ENCODE data around the gene VEPH1. TPM values are rescaled to one million over a fixed set of nuclear protein-coding genes. Genes with fewer than 3 reads are reported as not detected.
"Not testable (repeated sequence)": the region's sequence is repeated elsewhere in the genome, so short reads cannot be mapped to it uniquely, and the experiment has no call there.

VEPH1 gene
- total and polyA plus RNA-seq, 5 donors from 2014 or later = 2.6 TPM; not detected in 4

GRCh38 chr3:157333551-157333991 lies 169.6 kb downstream of the VEPH1 start:
- Mint-ChIP-seq H3K4me3 (no peak overlapping the region), H3K27ac (no peak overlapping the region), H3K4me1 (peaks cover 0 to 6% (median 1%) of the 10 kb centered on the region in 4 donors), H3K36me3 (peaks cover 3% of the 10 kb centered on the region), H3K27me3 (no peaks in the 10 kb centered on the region), H3K9me3 (peaks cover 0 to 5% (median 0%) of the 10 kb centered on the region in 7 donors)
- Histone ChIP-seq H3K4me1 (ENCODE audit: control insufficient read depth, insufficient read depth, low read length, poor library complexity, severe bottlenecking) (no peaks in the 10 kb centered on the region), H3K9me3 (ENCODE audit: control insufficient read depth in 2 of 2, low read length in 2 of 2) (no peaks in the 10 kb centered on the region), H3K27me3 (ENCODE audit: control insufficient read depth, insufficient read depth, low read length) (no peaks in the 10 kb centered on the region), H3K36me3 (ENCODE audit: control insufficient read depth, insufficient read depth, low read length) (no peaks in the 10 kb centered on the region), H3K4me3 (ENCODE audit: low read depth, low read length) (no peak overlapping the region), H3K27ac (ENCODE audit: insufficient read depth, low read length, poor library complexity, severe bottlenecking) (no peak overlapping the region)
- ATAC-seq (ENCODE audit: low read depth in 2 of 2) (no peak), DNase-seq (no peak)

GRCh38 chr3:157330206-157330605 lies 173.0 kb downstream of the VEPH1 start:
- H3K36me3 Mint-ChIP-seq = no peaks in the 10 kb centered on the region
- no peaks in the 10 kb centered on the region for H3K9me3 ChIP-seq (ENCODE audit: control insufficient read depth in 2 of 2, low read length in 2 of 2)

GRCh38 chr3:157329551-157329950 lies 173.7 kb downstream of the VEPH1 start:
- no peak overlapping the region for H3K4me3 ChIP-seq (ENCODE audit: low read depth, low read length)
- Mint-ChIP-seq H3K9me3 (peaks cover 0 to 3% (median 0%) of the 10 kb centered on the region in 7 donors), H3K27ac (no peak overlapping the region), H3K27me3 (no peaks in the 10 kb centered on the region), H3K4me1 (peaks cover 0 to 6% (median 1%) of the 10 kb centered on the region in 4 donors), H3K4me3 (peak overlapping the region in 1 of 4 donors; percentile 75), H3K36me3 (no peaks in the 10 kb centered on the region)
- no peaks in the 10 kb centered on the region for H3K36me3 ChIP-seq (ENCODE audit: control insufficient read depth, insufficient read depth, low read length)
- no peak for ATAC-seq (ENCODE audit: low read depth in 2 of 2)
- no peaks in the 10 kb centered on the region for H3K27me3 ChIP-seq (ENCODE audit: control insufficient read depth, insufficient read depth, low read length)
- no peaks in the 10 kb centered on the region for H3K4me1 ChIP-seq (ENCODE audit: control insufficient read depth, insufficient read depth, low read length, poor library complexity, severe bottlenecking)
- no peak for DNase-seq
- no peak overlapping the region for H3K27ac ChIP-seq (ENCODE audit: insufficient read depth, low read length, poor library complexity, severe bottlenecking)
- no peaks in the 10 kb centered on the region for H3K9me3 ChIP-seq (ENCODE audit: control insufficient read depth in 2 of 2, low read length in 2 of 2)

More at GRCh38 chr3:157330206-157330605, 173.0 kb downstream of the VEPH1 start:
- H3K4me1 Mint-ChIP-seq = peaks cover 0 to 6% (median 1%) of the 10 kb centered on the region in 4 donors
- Histone ChIP-seq H3K4me3 (ENCODE audit: low read depth, low read length) (no peak overlapping the region), H3K36me3 (ENCODE audit: control insufficient read depth, insufficient read depth, low read length) (no peaks in the 10 kb centered on the region), H3K27ac (ENCODE audit: insufficient read depth, low read length, poor library complexity, severe bottlenecking) (no peak overlapping the region), H3K27me3 (ENCODE audit: control insufficient read depth, insufficient read depth, low read length) (no peaks in the 10 kb centered on the region), H3K4me1 (ENCODE audit: control insufficient read depth, insufficient read depth, low read length, poor library complexity, severe bottlenecking) (no peaks in the 10 kb centered on the region)
- ATAC-seq (ENCODE audit: low read depth in 2 of 2) (no peak), DNase-seq (no peak)
- no peaks in the 10 kb centered on the region for H3K27me3 Mint-ChIP-seq
- H3K27ac Mint-ChIP-seq = no peak overlapping the region
- H3K9me3 Mint-ChIP-seq = peaks cover 0 to 3% (median 0%) of the 10 kb centered on the region in 7 donors
- no peak overlapping the region for H3K4me3 Mint-ChIP-seq

- no peaks in the 10 kb centered on the region for H3K9me3 ChIP-seq (ENCODE audit: control insufficient read depth in 2 of 2, low read length in 2 of 2)
- no peak for ATAC-seq (ENCODE audit: low read depth in 2 of 2)
Measured at GRCh38 chr3:157327837-157328236, 175.4 kb downstream of the VEPH1 start.

GRCh38 chr3:157327018-157327417 lies 176.2 kb downstream of the VEPH1 start:
- Histone ChIP-seq H3K36me3 (ENCODE audit: control insufficient read depth, insufficient read depth, low read length) (no peaks in the 10 kb centered on the region), H3K27me3 (ENCODE audit: control insufficient read depth, insufficient read depth, low read length) (no peaks in the 10 kb centered on the region), H3K4me1 (ENCODE audit: control insufficient read depth, insufficient read depth, low read length, poor library complexity, severe bottlenecking) (no peaks in the 10 kb centered on the region), H3K27ac (ENCODE audit: insufficient read depth, low read length, poor library complexity, severe bottlenecking) (no peak overlapping the region), H3K4me3 (ENCODE audit: low read depth, low read length) (no peak overlapping the region), H3K9me3 (ENCODE audit: control insufficient read depth in 2 of 2, low read length in 2 of 2) (no peaks in the 10 kb centered on the region)
- Mint-ChIP-seq H3K9me3 (peaks cover 0 to 6% (median 0%) of the 10 kb centered on the region in 7 donors), H3K36me3 (no peaks in the 10 kb centered on the region), H3K4me3 (no peak overlapping the region), H3K27ac (no peak overlapping the region), H3K4me1 (peaks cover 0 to 6% (median 2%) of the 10 kb centered on the region in 4 donors), H3K27me3 (no peaks in the 10 kb centered on the region)
- no peak for ATAC-seq (ENCODE audit: low read depth in 2 of 2)
- DNase-seq = no peak

More at GRCh38 chr3:157327837-157328236, 175.4 kb downstream of the VEPH1 start:
- Histone ChIP-seq H3K27ac (ENCODE audit: insufficient read depth, low read length, poor library complexity, severe bottlenecking) (no peak overlapping the region), H3K4me3 (ENCODE audit: low read depth, low read length) (no peak overlapping the region), H3K4me1 (ENCODE audit: control insufficient read depth, insufficient read depth, low read length, poor library complexity, severe bottlenecking) (no peaks in the 10 kb centered on the region), H3K27me3 (ENCODE audit: control insufficient read depth, insufficient read depth, low read length) (no peaks in the 10 kb centered on the region), H3K36me3 (ENCODE audit: control insufficient read depth, insufficient read depth, low read length) (no peaks in the 10 kb centered on the region)
- Mint-ChIP-seq H3K9me3 (peaks cover 0 to 6% (median 0%) of the 10 kb centered on the region in 7 donors), H3K27me3 (no peaks in the 10 kb centered on the region), H3K4me1 (peaks cover 0 to 6% (median 2%) of the 10 kb centered on the region in 4 donors), H3K4me3 (no peak overlapping the region), H3K27ac (no peak overlapping the region), H3K36me3 (no peaks in the 10 kb centered on the region)
- no peak for DNase-seq

GRCh38 chr3:157324869-157325268 lies 178.3 kb downstream of the VEPH1 start:
- not testable (repeated sequence) for H3K36me3 Mint-ChIP-seq, H3K9me3 Mint-ChIP-seq

GRCh38 chr3:157323360-157323759 lies 179.9 kb downstream of the VEPH1 start:
- peaks cover 0 to 2% (median 0%) of the 10 kb centered on the region in 4 donors for H3K4me1 Mint-ChIP-seq
- H3K36me3 Mint-ChIP-seq = no peaks in the 10 kb centered on the region
- Histone ChIP-seq H3K4me1 (ENCODE audit: control insufficient read depth, insufficient read depth, low read length, poor library complexity, severe bottlenecking) (no peaks in the 10 kb centered on the region), H3K27ac (ENCODE audit: insufficient read depth, low read length, poor library complexity, severe bottlenecking) (no peak overlapping the region), H3K27me3 (ENCODE audit: control insufficient read depth, insufficient read depth, low read length) (no peaks in the 10 kb centered on the region), H3K36me3 (ENCODE audit: control insufficient read depth, insufficient read depth, low read length) (no peaks in the 10 kb centered on the region), H3K9me3 (ENCODE audit: control insufficient read depth in 2 of 2, low read length in 2 of 2) (no peaks in the 10 kb centered on the region), H3K4me3 (ENCODE audit: low read depth, low read length) (no peak overlapping the region)
- ATAC-seq (ENCODE audit: low read depth in 2 of 2) = no peak
- H3K27me3 Mint-ChIP-seq = no peaks in the 10 kb centered on the region
- no peak for DNase-seq
- peaks cover 0 to 6% (median 0%) of the 10 kb centered on the region in 7 donors for H3K9me3 Mint-ChIP-seq
- no peak overlapping the region for H3K27ac Mint-ChIP-seq
- H3K4me3 Mint-ChIP-seq = no peak overlapping the region

More at GRCh38 chr3:157324869-157325268, 178.3 kb downstream of the VEPH1 start:
- H3K27ac Mint-ChIP-seq; H3K27me3 ChIP-seq (ENCODE audit: control insufficient read depth, insufficient read depth, low read length); H3K4me3 Mint-ChIP-seq; H3K36me3 ChIP-seq (ENCODE audit: control insufficient read depth, insufficient read depth, low read length); H3K4me1 ChIP-seq (ENCODE audit: control insufficient read depth, insufficient read depth, low read length, poor library complexity, severe bottlenecking); H3K27me3 Mint-ChIP-seq; H3K27ac ChIP-seq (ENCODE audit: insufficient read depth, low read length, poor library complexity, severe bottlenecking); H3K9me3 ChIP-seq (ENCODE audit: control insufficient read depth in 2 of 2, low read length in 2 of 2); H3K4me1 Mint-ChIP-seq; ATAC-seq (ENCODE audit: low read depth in 2 of 2); DNase-seq; H3K4me3 ChIP-seq (ENCODE audit: low read depth, low read length): not testable (repeated sequence)

- Mint-ChIP-seq H3K27ac (no peak overlapping the region), H3K4me3 (no peak overlapping the region), H3K4me1 (peaks cover 0 to 2% (median 0%) of the 10 kb centered on the region in 4 donors), H3K36me3 (no peaks in the 10 kb centered on the region), H3K9me3 (peaks cover 0 to 4% (median 0%) of the 10 kb centered on the region in 7 donors), H3K27me3 (no peaks in the 10 kb centered on the region)
- H3K27ac ChIP-seq (ENCODE audit: insufficient read depth, low read length, poor library complexity, severe bottlenecking) = no peak overlapping the region
- ATAC-seq (ENCODE audit: low read depth in 2 of 2) = no peak
- no peaks in the 10 kb centered on the region for H3K27me3 ChIP-seq (ENCODE audit: control insufficient read depth, insufficient read depth, low read length)
- no peaks in the 10 kb centered on the region for H3K9me3 ChIP-seq (ENCODE audit: control insufficient read depth in 2 of 2, low read length in 2 of 2)
- H3K36me3 ChIP-seq (ENCODE audit: control insufficient read depth, insufficient read depth, low read length) = no peaks in the 10 kb centered on the region
- no peak for DNase-seq
- H3K4me1 ChIP-seq (ENCODE audit: control insufficient read depth, insufficient read depth, low read length, poor library complexity, severe bottlenecking) = no peaks in the 10 kb centered on the region
- no peak overlapping the region for H3K4me3 ChIP-seq (ENCODE audit: low read depth, low read length)
Measured at GRCh38 chr3:157319672-157320071, 183.5 kb downstream of the VEPH1 start.
